HepG2 (cell line): ENCODE measurements around the gene MYH3. TPM values are rescaled to one million over a fixed set of nuclear protein-coding genes. Genes with fewer than 3 reads are reported as not detected.

Experiments
- ATAC-seq: fragments of 200-7000 bp; cut with Tn5 transposase; 3 replicates; pipeline ENCODE4 v1.9.1; 2020; ENCODE audit warnings: mild to moderate bottlenecking, moderate library complexity
- BruUV-seq: library from RNA; stranded (reverse); fragments of 400-500 nt; replicated peaks from 2 replicates; lab custom pipeline; 2021; lab: Mats Ljungman, UMichigan
- CTCF ChIA-PET: fragments of 300-600 bp; formaldehyde crosslinking; extraction: SDS; loops from one replicate; lab custom pipeline; 2021; ENCODE audit warnings: low total read pairs, inconsistent platforms, low intra/inter-chr PET ratio; lab: Yijun Ruan, JAX
- POLR2A ChIA-PET: fragments of 350-600 bp; sonication (Branson Sonifier 250); formaldehyde crosslinking; loops from one replicate; lab custom pipeline; 2020; ENCODE audit warnings: antibody characterized with exemption, inconsistent platforms; lab: Yijun Ruan, JAX
- DNase-seq: peaks from one replicate; pipeline ENCODE4 v3.0.0-alpha.2; 2015; ENCODE audit warnings: low spot score
- FAIRE-seq: peaks from 3 replicates; lab custom pipeline; 2011; peaks lifted over from hg19 to GRCh38; lab: Jason Lieb, UNC
- H2AFZ ChIP-seq: one replicate; pipeline ENCODE4 v1.6.1; 2011; ENCODE audit warnings: low read length, inconsistent platforms
- H3K27ac ChIP-seq: fragments of 300-600 bp; 3 replicates; pipeline ENCODE4 v1.8.0; 2011; ENCODE audit warnings: mixed run types, mild to moderate bottlenecking, mixed read lengths, low read length, inconsistent platforms; ENCODE audit not compliant: insufficient read depth; ENCODE audit errors: extremely low read length
- H3K27me3 ChIP-seq, 2 experiments: fragments of 200-600 bp in 1 of 2; 2 replicates in 1 of 2; 3 replicates in 1 of 2; pipeline versions ENCODE4 v1.6.0 to v1.8.0; 2011; ENCODE audit warnings: low read length in 2 of 2, mild to moderate bottlenecking in 2 of 2, moderate library complexity in 2 of 2, inconsistent platforms in 1 of 2; ENCODE audit not compliant: insufficient read depth in 2 of 2, control insufficient read depth in 1 of 2
- H3K36me3 ChIP-seq, 2 experiments: fragments of 200-600 bp in 1 of 2; replicated peaks in 1 of 2; 2 replicates in 1 of 2; 3 replicates in 1 of 2; pipeline versions ENCODE4 v1.5.1 to v1.8.0; 2011; ENCODE audit warnings: low read length in 2 of 2, inconsistent platforms in 1 of 2; ENCODE audit not compliant: insufficient read depth in 2 of 2, control insufficient read depth in 1 of 2
- H3K4me1 ChIP-seq: 2 replicates; pipeline ENCODE4 v1.5.1; 2012; ENCODE audit warnings: low read length, inconsistent platforms; ENCODE audit not compliant: insufficient read depth
- H3K4me2 ChIP-seq: 2 replicates; pipeline ENCODE4 v1.6.0; 2011; ENCODE audit warnings: low read depth, low read length, inconsistent platforms
- H3K4me3 ChIP-seq, 3 experiments: fragments of 200-600 bp in 1 of 3; sonication (generic), shearing (Covaris generic) in 1 of 3; replicated peaks in 1 of 3; 2 replicates each; pipeline ENCODE4 v1.5.1; 2011 to 2016; ENCODE audit warnings: low read length in 3 of 3, inconsistent platforms in 2 of 3, low read depth in 2 of 3, mild to moderate bottlenecking in 2 of 3, control low read depth in 1 of 3, mixed read lengths in 1 of 3; ENCODE audit not compliant: insufficient read depth in 1 of 3
- H3K79me2 ChIP-seq: one replicate; pipeline ENCODE4 v1.6.1; 2011; ENCODE audit warnings: low read length, inconsistent platforms; ENCODE audit not compliant: insufficient read depth
- H3K9ac ChIP-seq: 2 replicates; pipeline ENCODE4 v1.6.0; 2011; ENCODE audit warnings: mild to moderate bottlenecking, low read depth, low read length, inconsistent platforms; ENCODE audit not compliant: insufficient read depth
- H3K9me3 ChIP-seq: 2 replicates; pipeline ENCODE4 v1.5.1; 2012; ENCODE audit warnings: mild to moderate bottlenecking, low read length
- H4K20me1 ChIP-seq: 2 replicates; pipeline ENCODE4 v1.6.0; 2011; ENCODE audit warnings: inconsistent platforms, mild to moderate bottlenecking, low read length, moderate library complexity; ENCODE audit not compliant: insufficient read depth
- HDAC2 ChIP-seq: sonication (generic); formaldehyde crosslinking; IDR thresholded peaks from 2 replicates; pipeline ENCODE4 v1.4.0; 2020; ENCODE audit warnings: missing genetic modification reagents
- MTA1 ChIP-seq: sonication (generic); formaldehyde crosslinking; IDR thresholded peaks from 2 replicates; pipeline ENCODE4 v1.4.0; 2020; ENCODE audit warnings: missing genetic modification reagents, mild to moderate bottlenecking, borderline replicate concordance
- SP5 ChIP-seq: IDR thresholded peaks from 2 replicates; pipeline ENCODE4 v1.6.1; 2016; ENCODE audit warnings: low read depth, borderline replicate concordance
- TCF12 ChIP-seq, 2 experiments: fragments of 450-650 bp in 1 of 2; sonication (generic) in 1 of 2; formaldehyde crosslinking in 1 of 2; IDR thresholded peaks; 2 replicates each; pipeline versions ENCODE4 v1.6.1 to v1.8.0; 2017 to 2022; ENCODE audit warnings: antibody characterized with exemption in 1 of 2, mild to moderate bottlenecking in 1 of 2, missing genetic modification reagents in 1 of 2, moderate library complexity in 1 of 2
- THYN1 ChIP-seq: sonication (generic); formaldehyde crosslinking; IDR thresholded peaks from 2 replicates; pipeline ENCODE4 v1.8.1; 2023; ENCODE audit warnings: low read depth, mild to moderate bottlenecking, moderate library complexity, missing genetic modification reagents, borderline replicate concordance
- ZNF234 ChIP-seq: sonication (generic); formaldehyde crosslinking; conservative IDR thresholded peaks from 2 replicates; pipeline ENCODE4 v1.5.1; 2020; ENCODE audit warnings: mild to moderate bottlenecking, missing genetic modification reagents
- WGBS: methylation state at CpG from one replicate; pipeline ENCODE4 v1.1.6; 2017; ENCODE audit warnings: low lambda C conversion rate; 5-methylcytosine and 5-hydroxymethylcytosine counted together
- in situ Hi-C: cut with HindIII; loops from 2 replicates; pipeline ENCODE4 v1.10.0; 2017; ENCODE audit warnings: low pct_unique_long_range_greater_than_20kb; ENCODE audit not compliant: extremely low pct_ligation_motif_present
- intact Hi-C: fragments of 100-400 bp; cut with micrococcal nuclease; formaldehyde crosslinking; loops from one replicate; pipeline ENCODE4 v1.10.0; 2022; ENCODE audit not compliant: unreplicated experiment
- polyA plus RNA-seq, 8 experiments: library from polyadenylated mRNA; depleted of rRNA in 3 of 8; stranded (reverse) in 7 of 8; unstranded in 1 of 8; fragments of >200 nt; fragmentation: Illumina TruSeq in 4 of 8; extraction: Trizol in 4 of 8; gene quantifications; 2 replicates each; pipeline versions ENCODE4 v1.2.1 to v1.2.3, GENCODE V29; 2011 to 2016; ENCODE audit warnings: low read depth in 4 of 8, missing spikeins in 1 of 8, mixed read lengths in 1 of 8; ENCODE audit not compliant: insufficient read depth in 1 of 8
- total RNA-seq, 5 experiments: library from RNA; depleted of rRNA; stranded (reverse); fragments of >200 nt; fragmentation: Illumina TruSeq; extraction: Trizol; gene quantifications; 2 replicates each; pipeline ENCODE4 v1.2.3, GENCODE V29; 2016; ENCODE audit warnings: low read depth in 1 of 5
- TF ChIP-seq, protein P1 (sequence below): sonication (generic); formaldehyde crosslinking; IDR thresholded peaks from 2 replicates; pipeline ENCODE4 v1.4.0; 2020; ENCODE audit warnings: mild to moderate bottlenecking, low read depth, missing genetic modification reagents

Gene MYH3
- total and polyA plus RNA-seq, 2 of the 13 experiments (the other 11 are each of a cell fraction or from before 2014, with no cell fraction given): 2.5 to 4.5 TPM

DNA sequence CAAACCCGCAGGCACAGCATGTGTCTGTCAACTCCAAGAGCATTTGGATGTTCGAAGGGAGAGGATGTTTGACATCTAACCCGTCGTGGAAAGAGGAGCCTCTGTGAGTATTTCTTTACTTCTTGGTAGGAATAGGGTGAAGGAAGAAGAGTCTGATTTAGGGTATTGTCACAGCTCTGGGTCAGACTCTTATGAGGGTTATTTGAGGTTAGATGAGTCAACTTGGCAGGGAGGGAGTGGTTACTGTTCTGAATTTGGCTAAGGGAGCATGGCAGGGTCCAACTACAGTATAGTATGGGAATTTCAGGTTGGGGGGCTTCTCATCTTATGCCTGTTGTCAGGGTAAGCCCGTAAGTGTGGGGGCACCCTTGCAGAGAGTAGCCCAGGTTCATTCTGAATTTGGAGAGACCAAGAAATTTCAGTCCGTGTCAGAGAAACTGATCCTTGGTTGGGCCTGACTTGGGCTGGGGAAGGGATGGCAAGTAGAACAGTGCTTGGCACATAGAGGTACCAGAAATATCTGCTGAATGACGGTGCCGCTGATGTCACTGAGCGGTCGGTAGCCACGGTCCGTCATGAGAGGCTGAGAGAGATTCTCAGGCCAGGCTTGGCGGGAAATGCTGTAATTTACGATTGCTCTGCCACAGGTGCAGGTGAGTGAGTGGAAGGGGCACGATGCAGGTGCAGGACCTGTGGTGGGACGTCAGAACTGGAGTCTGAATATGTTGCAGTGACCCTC, 43.2 kb downstream of the MYH3 start:
- no TSS peak for BruUV-seq
- intact Hi-C loops (loop anchor here (1.0 to 10.0 kb wide), 4 partner anchors 239 to 649 kb away; no protein-coding TSS in a partner anchor), in situ Hi-C loops (loop anchor here (10.0 kb wide), 1 partner anchor 649 kb away; no protein-coding TSS in a partner anchor)
- no peak overlapping the region for H3K27ac ChIP-seq
- TF ChIP-seq HDAC2: no peak
- TF ChIP-seq, protein P1, sequence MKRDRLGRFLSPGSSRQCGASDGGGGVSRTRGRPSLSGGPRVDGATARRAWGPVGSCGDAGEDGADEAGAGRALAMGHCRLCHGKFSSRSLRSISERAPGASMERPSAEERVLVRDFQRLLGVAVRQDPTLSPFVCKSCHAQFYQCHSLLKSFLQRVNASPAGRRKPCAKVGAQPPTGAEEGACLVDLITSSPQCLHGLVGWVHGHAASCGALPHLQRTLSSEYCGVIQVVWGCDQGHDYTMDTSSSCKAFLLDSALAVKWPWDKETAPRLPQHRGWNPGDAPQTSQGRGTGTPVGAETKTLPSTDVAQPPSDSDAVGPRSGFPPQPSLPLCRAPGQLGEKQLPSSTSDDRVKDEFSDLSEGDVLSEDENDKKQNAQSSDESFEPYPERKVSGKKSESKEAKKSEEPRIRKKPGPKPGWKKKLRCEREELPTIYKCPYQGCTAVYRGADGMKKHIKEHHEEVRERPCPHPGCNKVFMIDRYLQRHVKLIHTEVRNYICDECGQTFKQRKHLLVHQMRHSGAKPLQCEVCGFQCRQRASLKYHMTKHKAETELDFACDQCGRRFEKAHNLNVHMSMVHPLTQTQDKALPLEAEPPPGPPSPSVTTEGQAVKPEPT (CRISPR knock-in tag): no peak
- no peak for TF ChIP-seq MTA1 (CRISPR knock-in tag)
- TF ChIP-seq ZNF234: no peak
- no peak for TF ChIP-seq TCF12 (IDR thresholded peaks at IDR 0.05)
- no peak for TF ChIP-seq TCF12 (CRISPR knock-in tag; IDR thresholded peaks at IDR 0.05)
- no peak for TF ChIP-seq THYN1
- no peak for TF ChIP-seq SP5
- no peak for DNase-seq
- H3K9ac ChIP-seq: no peak overlapping the region
- no peak overlapping the region for H2AFZ ChIP-seq
- no peaks in the 10 kb centered on the region for H3K4me1 ChIP-seq
- no peaks in the 10 kb centered on the region; a peak in 1 of 5 replicates for H3K27me3 ChIP-seq
- H3K9me3 ChIP-seq: no peaks in the 10 kb centered on the region
- no peaks in the 10 kb centered on the region for H4K20me1 ChIP-seq
- H3K4me2 ChIP-seq: no peak overlapping the region
- whole genome bisulfite sequencing: 22% methylated on average over 11 of the region's 16 CpGs
- FAIRE-seq: no peak
- no peaks in the 10 kb centered on the region for H3K79me2 ChIP-seq
- no peaks in the 10 kb centered on the region for H3K36me3 ChIP-seq
- ChIA-PET CTCF (interaction anchor here (1.3 to 4.6 kb wide), 4 partner anchors 283 to 318 kb away, joined by 4 to 53 read pairs (median 6); no protein-coding TSS in a partner anchor), POLR2A (no interaction called here)
- no peak for ATAC-seq
- H3K4me3 ChIP-seq: no peak overlapping the region
